GM12878 (cell line): ENCODE data around the gene HENMT1. TPM values are rescaled to one million over a fixed set of nuclear protein-coding genes. Genes with fewer than 3 reads are reported as not detected.

ENCODE experiments used
- ATAC-seq: fragments of 200-7000 bp; cut with Tn5 transposase; 3 replicates; pipeline ENCODE4 v1.9.1; 2020; ENCODE audit warnings: mild to moderate bottlenecking, moderate library complexity
- BruUV-seq: library from RNA; stranded (reverse); fragments of 400-500 nt; replicated peaks from 2 replicates; lab custom pipeline; 2021; lab: Mats Ljungman, UMichigan
- CTCF ChIA-PET: fragments of 300-600 bp; sonication (Branson Sonifier 250); formaldehyde crosslinking; extraction: SDS; loops from one replicate; lab custom pipeline; 2021; ENCODE audit warnings: inconsistent platforms; lab: Yijun Ruan, JAX
- POLR2A ChIA-PET: fragments of 350-600 bp; formaldehyde crosslinking; extraction: SDS; loops from one replicate; lab custom pipeline; 2021; ENCODE audit warnings: inconsistent platforms; lab: Charles Lee
- RAD21 ChIA-PET: fragments of 300-600 bp; sonication (Branson Sonifier 250); formaldehyde crosslinking; loops from one replicate; lab custom pipeline; 2023; ENCODE audit warnings: antibody characterized with exemption; ENCODE audit not compliant: unreplicated experiment; lab: Charles Lee
- SMC1A ChIA-PET: fragments of 300-600 bp; sonication (Branson Sonifier 250); formaldehyde crosslinking; loops from one replicate; lab custom pipeline; 2023; ENCODE audit not compliant: unreplicated experiment, uncharacterized antibody; lab: Charles Lee
- DNase-seq: peaks from one replicate; pipeline ENCODE4 v3.0.0-alpha.2; 2011; ENCODE audit warnings: low read depth, low spot score
- FAIRE-seq: peaks from 3 replicates; lab custom pipeline; 2011; peaks lifted over from hg19 to GRCh38; lab: Jason Lieb, UNC
- H2AFZ ChIP-seq: 2 replicates; pipeline ENCODE4 v1.6.0; 2011; ENCODE audit warnings: low read depth, low read length, control low read depth; ENCODE audit not compliant: control insufficient read depth
- H3K27ac ChIP-seq: 2 replicates; pipeline ENCODE4 v1.5.1; 2011; ENCODE audit warnings: control low read depth; ENCODE audit not compliant: control insufficient read depth, insufficient read depth
- H3K27me3 ChIP-seq, 2 experiments: replicated peaks in 1 of 2; 2 replicates each; pipeline versions ENCODE4 v1.6.0 to v1.6.1; 2011; ENCODE audit warnings: low read length in 1 of 2; ENCODE audit not compliant: control insufficient read depth in 2 of 2, insufficient read depth in 2 of 2
- H3K36me3 ChIP-seq, 2 experiments: 2 replicates each; pipeline ENCODE4 v1.5.1; 2011; ENCODE audit warnings: low read length in 1 of 2; ENCODE audit not compliant: control insufficient read depth in 2 of 2, insufficient read depth in 2 of 2
- H3K4me1 ChIP-seq: 2 replicates; pipeline ENCODE4 v1.6.1; 2011; ENCODE audit warnings: mild to moderate bottlenecking, low read length, moderate library complexity, mixed read lengths; ENCODE audit not compliant: control insufficient read depth, insufficient read depth
- H3K4me2 ChIP-seq: 2 replicates; pipeline ENCODE4 v1.6.0; 2011; ENCODE audit warnings: control low read depth; ENCODE audit not compliant: control insufficient read depth, insufficient read depth
- H3K4me3 ChIP-seq: fragments of 200-600 bp; sonication (generic); 2 replicates; pipeline ENCODE4 v1.5.1; 2016
- H3K79me2 ChIP-seq: 2 replicates; pipeline ENCODE4 v1.6.0; 2011; ENCODE audit warnings: low read length; ENCODE audit not compliant: control insufficient read depth, insufficient read depth
- H3K9ac ChIP-seq: 2 replicates; pipeline ENCODE4 v1.8.0; 2011; ENCODE audit warnings: low read length, control low read depth, mixed read lengths; ENCODE audit not compliant: control insufficient read depth, insufficient read depth
- H3K9me3 ChIP-seq: replicated peaks from 3 replicates; pipeline ENCODE4 v1.5.1; 2011; ENCODE audit warnings: mild to moderate bottlenecking, low read length; ENCODE audit not compliant: control insufficient read depth, insufficient read depth
- H4K20me1 ChIP-seq: 2 replicates; pipeline ENCODE4 v1.6.0; 2011; ENCODE audit not compliant: control insufficient read depth, insufficient read depth
- HDAC2 ChIP-seq: fragments of 200-600 bp; sonication (generic); IDR thresholded peaks from 2 replicates; pipeline ENCODE4 v1.6.1; 2017
- NFXL1 ChIP-seq: fragments of 450-650 bp; IDR thresholded peaks from 2 replicates; pipeline ENCODE4 v1.6.1; 2017; ENCODE audit warnings: antibody characterized with exemption, mild to moderate bottlenecking, borderline replicate concordance
- SIX5 ChIP-seq: IDR thresholded peaks from 2 replicates; pipeline ENCODE4 v1.6.1; 2011; ENCODE audit warnings: mild to moderate bottlenecking, low read depth, low read length, moderate library complexity; ENCODE audit not compliant: severe bottlenecking
- SPI1 ChIP-seq: IDR thresholded peaks from 2 replicates; pipeline ENCODE4 v1.6.1; 2011; ENCODE audit warnings: low read depth, mild to moderate bottlenecking, low read length, moderate library complexity, borderline replicate concordance; ENCODE audit not compliant: insufficient read depth
- SREBF2 ChIP-seq: IDR thresholded peaks from 2 replicates; pipeline ENCODE4 v1.6.1; 2012; ENCODE audit warnings: mild to moderate bottlenecking, low read length
- TARDBP ChIP-seq: IDR thresholded peaks from 2 replicates; pipeline ENCODE4 v1.6.1; 2016; ENCODE audit warnings: borderline replicate concordance
- WRNIP1 ChIP-seq: IDR thresholded peaks from 2 replicates; pipeline ENCODE4 v1.6.1; 2011; ENCODE audit warnings: low read depth, low read length, improper control_type of control experiment, borderline replicate concordance
- WGBS: methylation state at CpG from one replicate; pipeline ENCODE4 v1.1.6; 2016; ENCODE audit warnings: low lambda C conversion rate; ENCODE audit not compliant: insufficient replicate concordance, insufficient coverage; ENCODE audit errors: missing lambda C conversion rate; 5-methylcytosine and 5-hydroxymethylcytosine counted together
- in situ Hi-C: fragments of 300-500 bp; cut with MboI; formaldehyde crosslinking; loops from 9 replicates; pipeline ENCODE4 v1.14.3; 2018; ENCODE audit warnings: mixed read lengths
- intact Hi-C: fragments of 100-400 bp; cut with micrococcal nuclease; formaldehyde crosslinking; loops from one replicate; pipeline ENCODE4 v1.14.2; 2022; ENCODE audit not compliant: unreplicated experiment
- polyA plus RNA-seq, 11 experiments: library from polyadenylated mRNA; depleted of rRNA in 4 of 11; unstranded in 6 of 11; stranded (reverse) in 5 of 11; fragments of >200 nt; fragmentation: Nextera tagmentation in 4 of 11; fragmentation: Illumina TruSeq in 1 of 11; extraction: Ambion mirVana in 4 of 11; extraction: Trizol in 1 of 11; gene quantifications; 1 replicate in 1 of 11; 2 replicates in 10 of 11; pipeline versions ENCODE4 v1.2.1 to v1.2.3, GENCODE V29; 2011 to 2016; ENCODE audit warnings: inconsistent platforms in 2 of 11, missing spikeins in 2 of 11, low read depth in 1 of 11
- total RNA-seq, 4 experiments: library from RNA; depleted of rRNA in 3 of 4; stranded (reverse); fragments of >200 nt in 3 of 4; fragmentation: Illumina TruSeq in 1 of 4; extraction: Trizol in 1 of 4; gene quantifications; 2 replicates each; pipeline versions ENCODE4 v1.2.1 to v1.2.3, GENCODE V29; 2013 to 2021
- TF ChIP-seq, protein P1 (sequence below): fragments of 450-650 bp; IDR thresholded peaks from 2 replicates; pipeline ENCODE4 v1.6.1; 2016; ENCODE audit warnings: mild to moderate bottlenecking, moderate library complexity, borderline replicate concordance

HENMT1 gene
- total and polyA plus RNA-seq, 10 of the 15 experiments (the other 5 are each of a cell fraction or from before 2014, with no cell fraction given) = 4.4 to 15.6 (median 10.4) TPM

GRCh38 chr1:108665771-108666170, 4.9 kb upstream of the HENMT1 start:
- H3K9me3 ChIP-seq = no peaks in the 10 kb centered on the region
- no TSS peak for BruUV-seq
- intact Hi-C loops (no loop called here), in situ Hi-C loops (no loop called here)
- no peaks in the 10 kb centered on the region for H3K36me3 ChIP-seq
- ChIA-PET CTCF (no interaction called here), POLR2A (no interaction called here), RAD21 (no interaction called here), SMC1A (interaction anchor here (0.7 to 1.3 kb wide), 2 partner anchors 17 to 136 kb away, joined by 3 read pairs; no protein-coding TSS in a partner anchor)
- ATAC-seq (no peak), FAIRE-seq (no peak), DNase-seq (no peak)
- WGBS = 26% methylated on average over 1 of the region's 1 CpG
- H4K20me1 ChIP-seq = no peaks in the 10 kb centered on the region
- H3K4me3 ChIP-seq = no peak overlapping the region
- H3K9ac ChIP-seq = no peak overlapping the region
- H3K4me1 ChIP-seq = peaks cover 10% of the 10 kb centered on the region; the same call in 1 of the 2 replicates
- TF ChIP-seq SIX5 (no peak), TARDBP (no peak), WRNIP1 (no peak), HDAC2 (no peak), SPI1 (no peak), NFXL1 (no peak), SREBF2 (no peak)
- TF ChIP-seq, protein P1, sequence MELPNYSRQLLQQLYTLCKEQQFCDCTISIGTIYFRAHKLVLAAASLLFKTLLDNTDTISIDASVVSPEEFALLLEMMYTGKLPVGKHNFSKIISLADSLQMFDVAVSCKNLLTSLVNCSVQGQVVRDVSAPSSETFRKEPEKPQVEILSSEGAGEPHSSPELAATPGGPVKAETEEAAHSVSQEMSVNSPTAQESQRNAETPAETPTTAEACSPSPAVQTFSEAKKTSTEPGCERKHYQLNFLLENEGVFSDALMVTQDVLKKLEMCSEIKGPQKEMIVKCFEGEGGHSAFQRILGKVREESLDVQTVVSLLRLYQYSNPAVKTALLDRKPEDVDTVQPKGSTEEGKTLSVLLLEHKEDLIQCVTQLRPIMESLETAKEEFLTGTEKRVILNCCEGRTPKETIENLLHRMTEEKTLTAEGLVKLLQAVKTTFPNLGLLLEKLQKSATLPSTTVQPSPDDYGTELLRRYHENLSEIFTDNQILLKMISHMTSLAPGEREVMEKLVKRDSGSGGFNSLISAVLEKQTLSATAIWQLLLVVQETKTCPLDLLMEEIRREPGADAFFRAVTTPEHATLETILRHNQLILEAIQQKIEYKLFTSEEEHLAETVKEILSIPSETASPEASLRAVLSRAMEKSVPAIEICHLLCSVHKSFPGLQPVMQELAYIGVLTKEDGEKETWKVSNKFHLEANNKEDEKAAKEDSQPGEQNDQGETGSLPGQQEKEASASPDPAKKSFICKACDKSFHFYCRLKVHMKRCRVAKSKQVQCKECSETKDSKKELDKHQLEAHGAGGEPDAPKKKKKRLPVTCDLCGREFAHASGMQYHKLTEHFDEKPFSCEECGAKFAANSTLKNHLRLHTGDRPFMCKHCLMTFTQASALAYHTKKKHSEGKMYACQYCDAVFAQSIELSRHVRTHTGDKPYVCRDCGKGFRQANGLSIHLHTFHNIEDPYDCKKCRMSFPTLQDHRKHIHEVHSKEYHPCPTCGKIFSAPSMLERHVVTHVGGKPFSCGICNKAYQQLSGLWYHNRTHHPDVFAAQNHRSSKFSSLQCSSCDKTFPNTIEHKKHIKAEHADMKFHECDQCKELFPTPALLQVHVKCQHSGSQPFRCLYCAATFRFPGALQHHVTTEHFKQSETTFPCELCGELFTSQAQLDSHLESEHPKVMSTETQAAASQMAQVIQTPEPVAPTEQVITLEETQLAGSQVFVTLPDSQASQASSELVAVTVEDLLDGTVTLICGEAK = no peak
- no peak overlapping the region for H2AFZ ChIP-seq
- H3K27me3 ChIP-seq = no peaks in the 10 kb centered on the region
- H3K27ac ChIP-seq = no peak overlapping the region
- H3K79me2 ChIP-seq = no peaks in the 10 kb centered on the region; the same call in 1 of the 2 replicates
- H3K4me2 ChIP-seq = no peak overlapping the region
